ENCODE measurements around the gene DTWD2.
"Not testable (repeated sequence)": the region's sequence is repeated elsewhere in the genome, so short reads cannot be mapped to it uniquely, and the experiment has no call there.

The DTWD2 gene

DNA sequence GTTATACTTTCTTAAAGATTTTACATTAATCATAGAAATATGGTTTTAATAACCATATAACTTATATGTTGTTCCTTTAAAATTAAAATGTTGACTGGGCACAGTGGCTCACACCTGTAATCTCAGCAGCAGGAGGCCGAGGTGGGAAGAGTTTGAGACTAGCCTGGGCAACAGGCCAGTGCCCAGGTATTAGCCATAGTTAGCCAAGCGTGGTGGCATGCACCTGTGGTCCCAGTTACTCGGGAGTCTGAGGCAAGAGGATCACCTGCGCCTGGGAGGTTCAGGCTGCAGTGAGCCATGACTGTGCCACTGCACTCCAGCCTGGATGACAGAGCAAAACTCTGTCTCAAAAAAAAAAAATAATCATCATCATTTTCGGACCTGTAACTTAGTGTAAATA is 133.5 kb downstream of the DTWD2 start:
- DNase-seq (ENCODE audit: low spot score), result no peak
- TF ChIP-seq, protein P1, sequence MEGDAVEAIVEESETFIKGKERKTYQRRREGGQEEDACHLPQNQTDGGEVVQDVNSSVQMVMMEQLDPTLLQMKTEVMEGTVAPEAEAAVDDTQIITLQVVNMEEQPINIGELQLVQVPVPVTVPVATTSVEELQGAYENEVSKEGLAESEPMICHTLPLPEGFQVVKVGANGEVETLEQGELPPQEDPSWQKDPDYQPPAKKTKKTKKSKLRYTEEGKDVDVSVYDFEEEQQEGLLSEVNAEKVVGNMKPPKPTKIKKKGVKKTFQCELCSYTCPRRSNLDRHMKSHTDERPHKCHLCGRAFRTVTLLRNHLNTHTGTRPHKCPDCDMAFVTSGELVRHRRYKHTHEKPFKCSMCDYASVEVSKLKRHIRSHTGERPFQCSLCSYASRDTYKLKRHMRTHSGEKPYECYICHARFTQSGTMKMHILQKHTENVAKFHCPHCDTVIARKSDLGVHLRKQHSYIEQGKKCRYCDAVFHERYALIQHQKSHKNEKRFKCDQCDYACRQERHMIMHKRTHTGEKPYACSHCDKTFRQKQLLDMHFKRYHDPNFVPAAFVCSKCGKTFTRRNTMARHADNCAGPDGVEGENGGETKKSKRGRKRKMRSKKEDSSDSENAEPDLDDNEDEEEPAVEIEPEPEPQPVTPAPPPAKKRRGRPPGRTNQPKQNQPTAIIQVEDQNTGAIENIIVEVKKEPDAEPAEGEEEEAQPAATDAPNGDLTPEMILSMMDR (IDR thresholded peaks at IDR 0.05; ENCODE audit: extremely low read depth, missing control alignments), result no peak

DNA sequence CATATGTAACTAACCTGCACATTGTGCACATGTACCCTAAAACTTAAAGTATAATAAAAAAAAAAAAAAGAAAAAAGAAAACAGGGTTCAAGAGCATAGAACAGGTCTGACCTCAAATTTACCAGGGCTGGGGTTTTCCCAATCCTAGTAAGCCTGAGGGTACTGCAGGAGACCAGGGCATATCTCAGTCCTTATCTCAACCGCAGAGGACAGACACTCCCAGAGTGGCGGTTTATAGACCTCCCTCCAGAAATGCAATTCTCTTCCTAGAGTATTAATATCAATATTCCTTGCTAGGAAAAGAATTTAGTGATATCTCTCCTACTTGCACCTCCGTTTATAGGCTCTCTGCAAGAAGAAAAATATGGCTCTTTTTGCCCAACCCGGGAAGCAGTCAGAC is 136.6 kb downstream of the DTWD2 start:
- not testable (repeated sequence) for DNase-seq (ENCODE audit: low spot score)

- not testable (repeated sequence) for DNase-seq (ENCODE audit: low spot score)
Measured at GRCh38 chr5:118849507-118849906, 138.8 kb downstream of the DTWD2 start.

DNA sequence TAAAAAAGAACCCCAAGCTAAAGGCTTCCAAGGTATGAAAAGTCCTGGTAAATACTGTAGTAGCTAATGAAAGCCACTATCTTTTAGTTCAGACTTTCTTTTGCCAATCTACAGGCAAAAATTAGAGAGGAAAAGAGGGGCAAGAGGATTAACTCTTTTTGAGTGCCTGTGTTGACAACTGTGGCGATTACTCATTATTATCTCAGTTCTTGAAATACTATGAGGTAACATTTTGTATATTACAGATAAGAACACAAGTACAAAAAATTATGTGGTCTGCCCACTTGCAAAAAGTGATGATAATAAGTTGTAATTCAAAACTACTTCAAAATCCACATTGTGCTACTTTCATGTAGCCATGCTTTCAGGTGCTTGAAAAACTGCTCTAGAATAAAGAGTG is 144.0 kb downstream of the DTWD2 start:
- no peak for DNase-seq (ENCODE audit: low spot score)
- TF ChIP-seq, protein P1 (IDR thresholded peaks at IDR 0.05; ENCODE audit: extremely low read depth, missing control alignments), result no peak

GRCh38 chr5:118834710-118835109 is 153.6 kb downstream of the DTWD2 start:
- TF ChIP-seq, protein P1 (IDR thresholded peaks at IDR 0.05; ENCODE audit: extremely low read depth, missing control alignments), result no peak
- DNase-seq (ENCODE audit: low spot score), result no peak

GRCh38 chr5:118832974-118833373 is 155.4 kb downstream of the DTWD2 start:
- TF ChIP-seq, protein P1 (IDR thresholded peaks at IDR 0.05; ENCODE audit: extremely low read depth, missing control alignments), result no peak
- DNase-seq (ENCODE audit: low spot score), result no peak

GRCh38 chr5:118825226-118825625 is 163.1 kb downstream of the DTWD2 start:
- TF ChIP-seq, protein P1 (IDR thresholded peaks at IDR 0.05; ENCODE audit: extremely low read depth, missing control alignments), result no peak
- DNase-seq (ENCODE audit: low spot score), result no peak

- no peak for DNase-seq (ENCODE audit: low spot score)
- TF ChIP-seq, protein P1 (IDR thresholded peaks at IDR 0.05; ENCODE audit: extremely low read depth, missing control alignments), result no peak
Measured at GRCh38 chr5:118818604-118819003, 169.7 kb downstream of the DTWD2 start.

- TF ChIP-seq, protein P1 (IDR thresholded peaks at IDR 0.05; ENCODE audit: extremely low read depth, missing control alignments), result no peak
- DNase-seq (ENCODE audit: low spot score), result no peak
Measured at GRCh38 chr5:118808441-118808840, 179.9 kb downstream of the DTWD2 start.

Measured in GM20000 (cell line).